MCF 10A (cell line): ENCODE results near the gene CREBL2. TPM values are rescaled to one million over a fixed set of nuclear protein-coding genes. Genes with fewer than 3 reads are reported as not detected.
"Not testable (repeated sequence)": the region's sequence is repeated elsewhere in the genome, so short reads cannot be mapped to it uniquely, and the experiment has no call there.

Source experiments
- BruUV-seq: library from RNA; stranded (reverse); fragments of 400-500 nt; replicated peaks from 2 replicates; lab custom pipeline; 2021; lab: Mats Ljungman, UMichigan
- CTCF ChIA-PET: fragments of 300-600 bp; sonication (Branson Sonifier 250); formaldehyde crosslinking; extraction: SDS; loops from one replicate; lab custom pipeline; 2021; ENCODE audit warnings: antibody characterized with exemption, inconsistent platforms; lab: Yijun Ruan, JAX
- POLR2A ChIA-PET: fragments of 300-600, 350-650 bp; sonication (Branson Sonifier 250); formaldehyde crosslinking; extraction: SDS; loops from one replicate; lab custom pipeline; 2020; ENCODE audit warnings: antibody characterized with exemption, inconsistent platforms; lab: Yijun Ruan, JAX
- DNase-seq: peaks from one replicate; pipeline ENCODE4 v3.0.0-alpha.2; 2018; ENCODE audit not compliant: unreplicated experiment
- H3K27ac Mint-ChIP-seq: one replicate; pipeline ENCODE4 v1.8.0; 2022; ENCODE audit warnings: mild to moderate bottlenecking, low read depth, mixed read lengths; ENCODE audit not compliant: unreplicated experiment
- H3K27me3 Mint-ChIP-seq: one replicate; pipeline ENCODE4 v1.8.0; 2022; ENCODE audit warnings: mixed read lengths; ENCODE audit not compliant: insufficient read depth, unreplicated experiment
- H3K36me3 Mint-ChIP-seq: one replicate; pipeline ENCODE4 v1.8.0; 2022; ENCODE audit warnings: mild to moderate bottlenecking, moderate library complexity, mixed read lengths; ENCODE audit not compliant: insufficient read depth, unreplicated experiment
- H3K4me1 Mint-ChIP-seq: one replicate; pipeline ENCODE4 v1.8.0; 2022; ENCODE audit warnings: mixed read lengths; ENCODE audit not compliant: insufficient read depth, unreplicated experiment
- H3K4me3 Mint-ChIP-seq: one replicate; pipeline ENCODE4 v1.8.0; 2022; ENCODE audit warnings: mild to moderate bottlenecking, moderate library complexity, mixed read lengths; ENCODE audit not compliant: unreplicated experiment
- H3K9me3 Mint-ChIP-seq: one replicate; pipeline ENCODE4 v1.8.0; 2022; ENCODE audit warnings: mixed read lengths; ENCODE audit not compliant: unreplicated experiment
- intact Hi-C: fragments of 100-400 bp; cut with micrococcal nuclease; formaldehyde crosslinking; loops from 2 replicates; pipeline ENCODE4 v1.14.1; 2022
- total RNA-seq: library from RNA; stranded (reverse); gene quantifications from 2 replicates; pipeline ENCODE4 v1.2.3, GENCODE V29; 2022
- TF ChIP-seq, protein P1 (sequence below): fragments of 200-600 bp; IDR thresholded peaks from one replicate; pipeline ENCODE4 v1.8.0; 2022; ENCODE audit warnings: antibody characterized with exemption, mild to moderate bottlenecking; ENCODE audit not compliant: unreplicated experiment

CREBL2 gene
- total RNA-seq, 1 experiment from 2014 or later: 17.4 TPM

DNA sequence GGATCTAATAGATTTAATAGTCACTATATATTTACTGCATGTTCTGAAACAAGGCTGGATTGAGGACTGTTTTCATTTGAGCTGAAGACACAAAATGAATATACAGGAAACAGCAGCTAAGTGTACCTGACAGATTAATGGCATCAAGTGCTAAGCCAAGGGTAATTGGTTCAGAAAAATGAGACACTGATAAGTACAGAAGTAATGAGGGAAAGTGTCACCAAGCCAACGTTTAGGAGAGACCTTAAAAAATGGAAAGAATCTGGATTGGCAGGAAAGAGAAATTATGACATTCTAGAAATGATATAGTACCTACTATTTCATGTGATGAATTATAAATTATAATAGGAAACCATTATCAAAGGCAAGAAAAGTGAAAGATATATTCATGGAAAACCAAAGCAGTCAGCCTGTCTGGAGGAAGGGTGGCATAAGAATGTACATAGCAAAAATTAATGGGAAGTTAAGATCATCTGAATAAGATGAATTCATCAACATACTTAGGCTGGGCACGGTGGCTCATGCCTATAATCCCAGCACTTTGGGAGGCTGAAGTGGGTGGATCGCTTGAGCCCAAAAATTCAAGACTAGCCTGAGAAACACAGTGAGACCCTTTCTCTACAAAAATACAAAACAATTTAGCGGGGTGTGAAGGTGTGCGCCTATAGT, 28.0 kb upstream of the CREBL2 start:
- DNase-seq: no peak
- no peaks in the 10 kb centered on the region for H3K9me3 Mint-ChIP-seq
- intact Hi-C loops: no loop called here
- H3K27ac Mint-ChIP-seq: no peak overlapping the region
- TF ChIP-seq, protein P1, sequence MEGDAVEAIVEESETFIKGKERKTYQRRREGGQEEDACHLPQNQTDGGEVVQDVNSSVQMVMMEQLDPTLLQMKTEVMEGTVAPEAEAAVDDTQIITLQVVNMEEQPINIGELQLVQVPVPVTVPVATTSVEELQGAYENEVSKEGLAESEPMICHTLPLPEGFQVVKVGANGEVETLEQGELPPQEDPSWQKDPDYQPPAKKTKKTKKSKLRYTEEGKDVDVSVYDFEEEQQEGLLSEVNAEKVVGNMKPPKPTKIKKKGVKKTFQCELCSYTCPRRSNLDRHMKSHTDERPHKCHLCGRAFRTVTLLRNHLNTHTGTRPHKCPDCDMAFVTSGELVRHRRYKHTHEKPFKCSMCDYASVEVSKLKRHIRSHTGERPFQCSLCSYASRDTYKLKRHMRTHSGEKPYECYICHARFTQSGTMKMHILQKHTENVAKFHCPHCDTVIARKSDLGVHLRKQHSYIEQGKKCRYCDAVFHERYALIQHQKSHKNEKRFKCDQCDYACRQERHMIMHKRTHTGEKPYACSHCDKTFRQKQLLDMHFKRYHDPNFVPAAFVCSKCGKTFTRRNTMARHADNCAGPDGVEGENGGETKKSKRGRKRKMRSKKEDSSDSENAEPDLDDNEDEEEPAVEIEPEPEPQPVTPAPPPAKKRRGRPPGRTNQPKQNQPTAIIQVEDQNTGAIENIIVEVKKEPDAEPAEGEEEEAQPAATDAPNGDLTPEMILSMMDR: no peak
- POLR2A ChIA-PET: no interaction called here
- no peaks in the 10 kb centered on the region for H3K36me3 Mint-ChIP-seq
- H3K4me1 Mint-ChIP-seq: peaks cover 21% of the 10 kb centered on the region
- no TSS peak for BruUV-seq
- H3K27me3 Mint-ChIP-seq: no peaks in the 10 kb centered on the region
- no peak overlapping the region for H3K4me3 Mint-ChIP-seq
- CTCF ChIA-PET: interaction anchor here (1.2 kb wide), 1 partner anchor 206 kb away, joined by 4 read pairs; no protein-coding TSS in a partner anchor

DNA sequence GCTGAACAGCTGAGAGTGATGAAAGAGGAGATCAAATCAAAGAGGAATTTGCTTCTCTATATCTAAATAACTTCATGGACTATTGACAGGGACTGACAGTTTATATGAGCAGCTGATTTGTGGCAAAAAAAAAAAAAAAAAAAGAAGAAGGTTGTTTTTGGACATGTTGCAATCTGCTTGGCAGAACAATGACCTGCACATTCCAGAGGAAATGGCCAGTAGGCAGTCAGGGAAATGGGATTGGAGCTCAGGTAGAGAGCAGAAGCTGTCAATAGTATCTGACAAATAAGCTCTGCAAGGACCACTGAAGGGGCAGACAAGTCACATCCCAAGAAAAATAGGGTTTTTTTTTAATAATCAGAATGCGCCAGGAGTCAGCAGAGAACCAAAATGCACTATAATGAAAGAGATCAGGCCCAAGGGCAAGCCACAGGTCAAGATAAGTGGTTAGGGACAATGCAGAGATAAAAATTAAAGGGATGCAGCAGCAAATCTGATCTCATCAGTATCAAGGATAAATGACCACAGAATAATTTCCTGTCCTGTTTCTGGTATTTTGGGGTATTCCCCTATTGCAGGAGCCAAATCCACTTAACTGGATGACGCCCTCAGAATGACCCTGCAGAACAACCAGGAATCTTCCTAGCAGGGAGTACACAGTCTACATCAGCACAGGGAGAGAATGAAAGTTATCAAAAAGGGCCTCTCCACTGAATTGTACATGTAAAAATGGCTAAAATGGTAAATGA, 26.4 kb upstream of the CREBL2 start:
- intact Hi-C loops: no loop called here
- no peak overlapping the region for H3K4me3 Mint-ChIP-seq
- BruUV-seq: no TSS peak
- H3K36me3 Mint-ChIP-seq: no peaks in the 10 kb centered on the region
- TF ChIP-seq, protein P1: no peak
- ChIA-PET POLR2A (interaction anchor here (0.6 to 1.2 kb wide), 3 partner anchors 22 to 41 kb away, joined by 3 to 4 read pairs (median 3); partner anchors contain the start of gene DUSP16), CTCF (interaction anchor here (0.7 kb wide), 1 partner anchor 21 kb away, joined by 7 read pairs; no protein-coding TSS in a partner anchor)
- H3K9me3 Mint-ChIP-seq: peaks cover 11% of the 10 kb centered on the region
- no peak overlapping the region for H3K27ac Mint-ChIP-seq
- H3K27me3 Mint-ChIP-seq: peaks cover 14% of the 10 kb centered on the region
- peaks cover 21% of the 10 kb centered on the region for H3K4me1 Mint-ChIP-seq
- DNase-seq: peak; percentile 53

DNA sequence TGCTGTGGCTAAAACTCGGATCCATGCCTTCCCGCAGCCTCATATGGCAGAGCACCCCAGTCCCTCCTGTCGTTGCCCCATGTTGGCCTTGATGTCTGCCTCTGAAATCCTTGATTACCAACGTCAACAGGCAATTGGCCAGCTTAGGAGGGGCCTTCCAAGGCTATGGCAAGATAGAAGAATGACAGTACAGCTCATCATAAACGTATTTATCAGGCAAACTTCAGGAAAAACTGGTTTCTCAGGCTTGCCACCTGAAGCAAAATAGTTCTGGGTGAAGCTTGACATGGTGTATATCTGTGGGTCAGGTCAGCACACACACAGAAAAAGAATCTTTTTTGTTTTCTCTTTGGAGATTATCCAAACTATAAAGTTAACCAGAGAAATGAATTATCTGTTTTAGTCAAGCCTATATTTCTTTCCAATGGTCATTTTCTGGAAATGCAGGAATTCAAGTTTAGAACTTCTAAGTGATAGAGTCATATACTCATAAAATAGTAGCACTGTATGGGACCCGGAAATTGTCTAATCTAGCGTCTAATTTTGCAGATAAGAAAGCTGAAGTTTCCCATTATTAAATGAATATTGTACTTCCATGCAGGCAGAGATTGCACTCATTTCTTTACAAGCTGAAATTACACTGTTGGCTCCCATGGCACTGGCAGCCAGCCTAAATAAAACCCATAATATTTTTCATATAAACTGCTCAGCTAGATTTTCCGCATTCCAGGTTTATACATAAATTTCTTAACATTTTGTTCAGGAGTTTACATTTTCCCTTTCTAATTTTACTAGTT, 24.6 kb upstream of the CREBL2 start:
- TF ChIP-seq, protein P1: no peak
- Mint-ChIP-seq H3K9me3 (peaks cover 11% of the 10 kb centered on the region), H3K4me3 (no peak overlapping the region), H3K36me3 (no peaks in the 10 kb centered on the region), H3K27me3 (peaks cover 14% of the 10 kb centered on the region), H3K4me1 (peaks cover 21% of the 10 kb centered on the region), H3K27ac (no peak overlapping the region)
- intact Hi-C loops: no loop called here
- ChIA-PET POLR2A (interaction anchor here (0.6 kb wide), 2 partner anchors 39 to 63 kb away, joined by 3 to 4 read pairs; no protein-coding TSS in a partner anchor), CTCF (no interaction called here)
- BruUV-seq: no TSS peak
- no peak for DNase-seq

DNA sequence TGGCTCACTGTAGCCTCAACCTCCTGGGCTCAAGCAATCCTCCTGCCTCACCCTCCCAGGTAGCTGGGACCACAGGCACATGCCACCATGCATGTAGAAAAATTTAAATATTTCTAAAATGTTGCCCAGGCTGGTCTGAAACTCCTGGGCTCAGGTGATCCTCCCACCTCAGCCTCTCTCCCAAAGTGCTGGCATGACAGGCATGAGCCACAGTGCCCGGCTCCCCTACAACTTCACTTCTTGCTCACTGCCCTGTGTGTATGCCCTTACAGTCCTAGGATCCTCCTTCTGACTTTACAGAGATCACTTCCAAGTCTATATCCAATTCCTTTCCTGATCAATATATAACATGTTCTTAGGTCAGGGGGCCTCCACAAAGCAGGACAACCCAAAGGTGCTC, 23.8 kb upstream of the CREBL2 start:
- peaks cover 11% of the 10 kb centered on the region for H3K9me3 Mint-ChIP-seq
- peaks cover 14% of the 10 kb centered on the region for H3K27me3 Mint-ChIP-seq
- intact Hi-C loops: no loop called here
- CTCF ChIA-PET: no interaction called here
- H3K36me3 Mint-ChIP-seq: no peaks in the 10 kb centered on the region
- no peak overlapping the region for H3K27ac Mint-ChIP-seq
- H3K4me3 Mint-ChIP-seq: no peak overlapping the region
- POLR2A ChIA-PET: interaction anchor here (1.1 kb wide), 1 partner anchor 12 kb away, joined by 3 read pairs; no protein-coding TSS in a partner anchor
- TF ChIP-seq, protein P1: no peak
- BruUV-seq: no TSS peak
- DNase-seq: no peak
- peaks cover 20% of the 10 kb centered on the region for H3K4me1 Mint-ChIP-seq

DNA sequence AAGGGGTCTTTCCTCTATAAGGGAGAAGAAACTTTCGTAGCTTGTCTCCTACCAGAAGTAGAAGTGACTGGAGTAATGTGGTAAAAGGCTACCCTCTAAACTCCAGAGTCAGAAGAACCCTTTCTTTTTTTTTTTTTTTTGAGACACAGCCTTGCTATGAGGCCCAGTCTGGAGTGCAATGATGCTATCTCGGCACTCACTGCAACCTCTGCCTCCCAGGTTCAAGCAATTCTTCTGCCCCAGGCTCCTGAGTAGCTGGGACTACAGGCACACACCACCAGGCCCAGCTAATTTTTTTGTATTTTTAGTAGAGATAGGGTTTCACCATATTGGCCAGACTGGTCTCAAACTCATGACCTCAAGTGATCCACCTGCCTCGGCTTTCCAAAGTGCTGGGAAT, 23.2 kb upstream of the CREBL2 start:
- not testable (repeated sequence) for BruUV-seq, H3K27ac Mint-ChIP-seq
- POLR2A ChIA-PET: interaction anchor here (1.1 kb wide), 1 partner anchor 12 kb away, joined by 3 read pairs; no protein-coding TSS in a partner anchor

More for the DNA sequence above, 23.2 kb upstream of the CREBL2 start:
- H3K4me3 Mint-ChIP-seq, DNase-seq, CTCF ChIA-PET, H3K36me3 Mint-ChIP-seq, intact Hi-C loops: not testable (repeated sequence)
- H3K9me3 Mint-ChIP-seq: peaks cover 11% of the 10 kb centered on the region
- peaks cover 18% of the 10 kb centered on the region for H3K4me1 Mint-ChIP-seq
- H3K27me3 Mint-ChIP-seq: peaks cover 14% of the 10 kb centered on the region
